Measurements from ENCODE around the gene LTB. TPM values are rescaled to one million over a fixed set of nuclear protein-coding genes. Genes with fewer than 3 reads are reported as not detected.
A peak's percentile ranks its signal among the peaks of the same experiment; 100 is the strongest.

Gene LTB
- total and polyA plus RNA-seq, 2 of the 13 experiments (the other 11 are each of a cell fraction or from before 2014, with no cell fraction given): 0.09 to 0.22 TPM

DNA sequence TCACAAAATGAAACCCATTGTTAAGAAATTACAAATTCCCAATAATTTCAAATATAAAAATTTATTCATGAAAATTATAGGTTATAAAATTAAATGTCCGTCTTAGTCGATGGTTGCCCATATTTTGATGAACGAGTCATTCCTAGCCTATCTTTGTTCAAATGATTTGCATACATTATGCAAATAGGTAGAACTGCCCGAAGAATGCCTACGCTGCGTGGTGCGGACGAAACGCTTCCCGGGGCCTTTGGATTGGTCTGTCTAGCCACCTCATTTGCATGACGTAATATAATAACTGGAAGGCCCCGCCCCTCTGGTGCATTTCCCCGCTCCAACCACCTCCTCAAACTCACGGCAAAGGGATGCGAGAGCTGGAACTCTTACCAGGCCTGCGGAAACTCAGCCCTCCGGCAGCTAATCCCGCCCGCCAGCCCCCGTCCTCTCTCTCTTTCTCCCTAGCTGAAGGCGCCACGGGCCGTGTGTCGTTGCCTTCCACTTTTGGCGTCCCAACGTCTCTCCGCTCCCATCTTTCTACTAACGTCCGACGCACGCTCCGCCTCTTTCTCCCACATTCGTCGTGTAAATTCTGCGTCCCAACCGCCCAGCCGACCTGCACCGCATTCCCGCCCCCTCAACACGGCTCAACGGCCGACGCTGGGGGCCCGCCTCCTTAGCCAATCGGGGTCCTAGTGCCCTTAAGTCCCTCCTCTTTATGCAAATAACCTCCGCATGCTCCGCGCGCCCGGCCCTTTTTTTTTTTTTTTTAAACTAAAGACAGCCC lies 37.8 kb upstream of the LTB start (continued):
- TF ChIP-seq, protein P1, sequence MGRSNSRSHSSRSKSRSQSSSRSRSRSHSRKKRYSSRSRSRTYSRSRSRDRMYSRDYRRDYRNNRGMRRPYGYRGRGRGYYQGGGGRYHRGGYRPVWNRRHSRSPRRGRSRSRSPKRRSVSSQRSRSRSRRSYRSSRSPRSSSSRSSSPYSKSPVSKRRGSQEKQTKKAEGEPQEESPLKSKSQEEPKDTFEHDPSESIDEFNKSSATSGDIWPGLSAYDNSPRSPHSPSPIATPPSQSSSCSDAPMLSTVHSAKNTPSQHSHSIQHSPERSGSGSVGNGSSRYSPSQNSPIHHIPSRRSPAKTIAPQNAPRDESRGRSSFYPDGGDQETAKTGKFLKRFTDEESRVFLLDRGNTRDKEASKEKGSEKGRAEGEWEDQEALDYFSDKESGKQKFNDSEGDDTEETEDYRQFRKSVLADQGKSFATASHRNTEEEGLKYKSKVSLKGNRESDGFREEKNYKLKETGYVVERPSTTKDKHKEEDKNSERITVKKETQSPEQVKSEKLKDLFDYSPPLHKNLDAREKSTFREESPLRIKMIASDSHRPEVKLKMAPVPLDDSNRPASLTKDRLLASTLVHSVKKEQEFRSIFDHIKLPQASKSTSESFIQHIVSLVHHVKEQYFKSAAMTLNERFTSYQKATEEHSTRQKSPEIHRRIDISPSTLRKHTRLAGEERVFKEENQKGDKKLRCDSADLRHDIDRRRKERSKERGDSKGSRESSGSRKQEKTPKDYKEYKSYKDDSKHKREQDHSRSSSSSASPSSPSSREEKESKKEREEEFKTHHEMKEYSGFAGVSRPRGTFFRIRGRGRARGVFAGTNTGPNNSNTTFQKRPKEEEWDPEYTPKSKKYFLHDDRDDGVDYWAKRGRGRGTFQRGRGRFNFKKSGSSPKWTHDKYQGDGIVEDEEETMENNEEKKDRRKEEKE (IDR thresholded peaks at IDR 0.05): no peak
- no peak for TF ChIP-seq PRMT3 (CRISPR knock-in tag; IDR thresholded peaks at IDR 0.05; ENCODE audit: borderline replicate concordance, low read depth)
- TF ChIP-seq POGK (CRISPR knock-in tag; conservative IDR thresholded peaks at IDR 0.05): no peak; the same call in 1 of the 2 replicates
- TF ChIP-seq ZBTB2 (CRISPR knock-in tag; IDR thresholded peaks at IDR 0.05; ENCODE audit: low read depth): no peak
- peak; percentile 83 for TF ChIP-seq HDAC1 (CRISPR knock-in tag; IDR thresholded peaks at IDR 0.05)
- peak; percentile 97 for TF ChIP-seq RNF2 (conservative IDR thresholded peaks at IDR 0.05; ENCODE audit: low read depth)
- no peak for TF ChIP-seq ZFP41 (CRISPR knock-in tag; IDR thresholded peaks at IDR 0.05; ENCODE audit: borderline replicate concordance)
- TF ChIP-seq CHD4 (IDR thresholded peaks at IDR 0.05; ENCODE audit: borderline replicate concordance, low read length): no peak; the same call in 1 of the 2 replicates
- no peak for TF ChIP-seq ZNF101 (CRISPR knock-in tag; IDR thresholded peaks at IDR 0.05; ENCODE audit: borderline replicate concordance, low read depth)
- no peak for TF ChIP-seq ZNF562 (CRISPR knock-in tag; IDR thresholded peaks at IDR 0.05; ENCODE audit: borderline replicate concordance)
